Loucy (cell line): Measurements from ENCODE around the gene CENPA.

Source experiments
- H2AFZ ChIP-seq: fragments of 200-600 bp; sonication (generic); 2 replicates; pipeline ENCODE4 v1.6.0; 2016; ENCODE audit warnings: antibody characterized with exemption, mild to moderate bottlenecking, low read length, moderate library complexity
- H3F3A ChIP-seq: fragments of 200-600 bp; 2 replicates; pipeline ENCODE4 v1.6.0; 2016; ENCODE audit warnings: antibody characterized with exemption, low read depth, mild to moderate bottlenecking
- H3K27me3 ChIP-seq: fragments of 200-600 bp; sonication (generic); 2 replicates; pipeline ENCODE4 v1.6.1; 2014; ENCODE audit warnings: low read length, mild to moderate bottlenecking; ENCODE audit not compliant: insufficient read depth, poor library complexity, severe bottlenecking
- H3K36me3 ChIP-seq: fragments of 200-600 bp; sonication (generic); 2 replicates; pipeline ENCODE4 v1.6.1; 2016; ENCODE audit warnings: low read length; ENCODE audit not compliant: insufficient read depth
- H3K4me1 ChIP-seq: fragments of 200-600 bp; sonication (generic); 2 replicates; pipeline ENCODE4 v1.5.1; 2014; ENCODE audit warnings: low read length, mild to moderate bottlenecking; ENCODE audit not compliant: insufficient read depth, poor library complexity, severe bottlenecking
- H3K4me2 ChIP-seq: fragments of 200-600 bp; sonication (generic); 2 replicates; pipeline ENCODE4 v1.6.0; 2014; ENCODE audit warnings: antibody characterized with exemption, low read length, low read depth, mild to moderate bottlenecking; ENCODE audit not compliant: poor library complexity, severe bottlenecking
- H3K4me3 ChIP-seq: fragments of 200-600 bp; sonication (generic); 2 replicates; pipeline ENCODE4 v1.5.1; 2014; ENCODE audit warnings: low read length, mild to moderate bottlenecking, mixed read lengths; ENCODE audit not compliant: poor library complexity, severe bottlenecking
- H3K79me2 ChIP-seq: fragments of 200-600 bp; sonication (generic); 2 replicates; pipeline ENCODE4 v1.6.1; 2014; ENCODE audit warnings: low read length; ENCODE audit not compliant: insufficient read depth
- H3K9ac ChIP-seq: fragments of 200-600 bp; sonication (generic); 2 replicates; pipeline ENCODE4 v1.6.0; 2014; ENCODE audit warnings: mild to moderate bottlenecking, low read depth, low read length, moderate library complexity; ENCODE audit not compliant: poor library complexity, severe bottlenecking
- H3K9me2 ChIP-seq: fragments of 200-600 bp; sonication (generic); replicated peaks from 2 replicates; pipeline ENCODE4 v1.6.1; 2016; ENCODE audit warnings: low read depth, low read length, mixed read lengths
- H3K9me3 ChIP-seq: fragments of 200-600 bp; sonication (generic); 2 replicates; pipeline ENCODE4 v1.6.1; 2014; ENCODE audit warnings: mild to moderate bottlenecking, antibody characterized with exemption, low read length, low read depth; ENCODE audit not compliant: insufficient read depth
- H4K20me1 ChIP-seq: fragments of 200-600 bp; sonication (generic); 2 replicates; pipeline ENCODE4 v1.6.0; 2014; ENCODE audit warnings: antibody characterized with exemption, low read length, mild to moderate bottlenecking; ENCODE audit not compliant: insufficient read depth, poor library complexity, severe bottlenecking
- CTCF ChIP-seq: fragments of 200-600 bp; sonication (generic); conservative IDR thresholded peaks from 2 replicates; pipeline ENCODE4 v1.5.1; 2014; ENCODE audit warnings: mild to moderate bottlenecking, antibody characterized with exemption, low read length
- EZH2phosphoT487 ChIP-seq: fragments of 200-600 bp; IDR thresholded peaks from 2 replicates; pipeline ENCODE4 v1.6.1; 2018; ENCODE audit warnings: antibody characterized with exemption, mild to moderate bottlenecking, moderate library complexity, borderline replicate concordance

The CENPA gene

GRCh38 chr2:26778098-26778497 lies 7.8 kb upstream of the CENPA start:
- TF ChIP-seq CTCF: no peak
- TF ChIP-seq EZH2phosphoT487: no peak
- Histone ChIP-seq H4K20me1 (no peaks in the 10 kb centered on the region), H2AFZ (no peak overlapping the region), H3K36me3 (peaks cover 32% of the 10 kb centered on the region; the same call in 1 of the 2 replicates), H3K9me2 (no peaks in the 10 kb centered on the region), H3F3A (no peaks in the 10 kb centered on the region), H3K4me2 (no peak overlapping the region), H3K4me3 (no peak overlapping the region), H3K9ac (no peak overlapping the region), H3K9me3 (no peaks in the 10 kb centered on the region), H3K4me1 (no peaks in the 10 kb centered on the region), H3K27me3 (no peaks in the 10 kb centered on the region), H3K79me2 (no peaks in the 10 kb centered on the region)

DNA sequence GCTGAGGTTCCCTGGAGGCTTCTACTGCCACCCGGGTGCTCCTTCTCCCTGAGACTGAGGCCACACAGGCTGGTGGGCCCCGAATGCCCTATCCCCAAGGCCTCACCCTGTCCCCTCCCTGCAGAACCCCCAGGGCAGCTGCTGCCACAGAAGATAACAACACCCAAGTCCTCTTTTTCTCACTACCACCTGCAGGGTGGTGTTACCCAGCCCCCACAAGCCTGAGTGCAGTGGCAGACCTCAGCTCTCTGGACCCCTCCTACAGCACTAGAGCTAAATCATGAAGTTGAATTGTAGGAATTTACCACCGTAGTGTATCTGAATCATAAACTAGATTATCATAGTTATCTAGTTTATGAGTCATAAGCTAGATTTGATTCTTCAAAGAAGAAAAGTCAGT lies 7.3 kb upstream of the CENPA start:
- Histone ChIP-seq H3K4me2 (no peak overlapping the region), H3K9me2 (no peaks in the 10 kb centered on the region), H3K79me2 (no peaks in the 10 kb centered on the region), H3K9me3 (no peaks in the 10 kb centered on the region), H4K20me1 (no peaks in the 10 kb centered on the region), H3K4me3 (no peak overlapping the region), H3K9ac (no peak overlapping the region), H2AFZ (no peak overlapping the region), H3K36me3 (peaks cover 32% of the 10 kb centered on the region; the same call in 1 of the 2 replicates), H3K27me3 (no peaks in the 10 kb centered on the region), H3F3A (no peaks in the 10 kb centered on the region), H3K4me1 (no peaks in the 10 kb centered on the region)
- TF ChIP-seq CTCF: no peak
- TF ChIP-seq EZH2phosphoT487: no peak

- Histone ChIP-seq H3K36me3 (peaks cover 29% of the 10 kb centered on the region; the same call in 1 of the 2 replicates), H3K4me1 (no peaks in the 10 kb centered on the region), H4K20me1 (no peaks in the 10 kb centered on the region), H3K9me3 (no peaks in the 10 kb centered on the region), H2AFZ (no peak overlapping the region), H3K9me2 (no peaks in the 10 kb centered on the region), H3K27me3 (no peaks in the 10 kb centered on the region), H3K4me2 (no peak overlapping the region), H3F3A (no peaks in the 10 kb centered on the region), H3K9ac (no peak overlapping the region), H3K79me2 (no peaks in the 10 kb centered on the region), H3K4me3 (no peak overlapping the region)
- TF ChIP-seq CTCF (no peak), EZH2phosphoT487 (no peak)
Observed at GRCh38 chr2:26780203-26780760, 5.6 kb upstream of the CENPA start.
